K562 (cell line): ENCODE results near the gene TRMT112. TPM values are rescaled to one million over a fixed set of nuclear protein-coding genes. Genes with fewer than 3 reads are reported as not detected.

ENCODE experiments used
- ESRRA ChIP-seq: fragments of 450-650 bp; IDR thresholded peaks from 2 replicates; pipeline ENCODE4 v1.6.1; 2014; ENCODE audit warnings: low read depth, mild to moderate bottlenecking, moderate library complexity, borderline replicate concordance
- FOXJ2 ChIP-seq: fragments of 200-800 bp; sonication (Bioruptor generic); IDR thresholded peaks from 2 replicates; pipeline ENCODE4 v1.6.1; 2016; ENCODE audit warnings: missing genetic modification characterization, missing compliant biosample characterization
- GABPB2 ChIP-seq: fragments of 250-450 bp; sonication (Bioruptor Pico); conservative IDR thresholded peaks from 2 replicates; pipeline ENCODE4 v1.5.1; 2021; ENCODE audit warnings: mild to moderate bottlenecking
- HNRNPUL1 ChIP-seq: fragments of 200-400 bp; formaldehyde crosslinking; IDR thresholded peaks from 2 replicates; pipeline ENCODE4 v1.6.1; 2017; ENCODE audit warnings: low read length
- JUN ChIP-seq, 2 experiments: sonication (generic) in 1 of 2; formaldehyde crosslinking in 1 of 2; IDR thresholded peaks; 2 replicates each; pipeline versions ENCODE4 v1.6.1 to v1.8.0; 2012 to 2022; ENCODE audit warnings: borderline replicate concordance in 2 of 2, mild to moderate bottlenecking in 2 of 2, improper control_type of control experiment in 1 of 2, low read depth in 1 of 2, low read length in 1 of 2, missing genetic modification reagents in 1 of 2
- POLR2H ChIP-seq: IDR thresholded peaks from 2 replicates; pipeline ENCODE4 v1.6.1; 2016; ENCODE audit warnings: missing genetic modification characterization, low read depth, mild to moderate bottlenecking, control low read depth, missing compliant biosample characterization, moderate library complexity
- RBBP5 ChIP-seq: fragments of 200-600 bp; sonication (generic); IDR thresholded peaks from 2 replicates; pipeline ENCODE4 v1.6.1; 2012; ENCODE audit warnings: borderline replicate concordance, mild to moderate bottlenecking, low read length, control low read depth, inconsistent platforms; ENCODE audit not compliant: insufficient read depth, poor library complexity, severe bottlenecking
- RBM22 ChIP-seq: fragments of 200-400 bp; formaldehyde crosslinking; IDR thresholded peaks from 2 replicates; pipeline ENCODE4 v1.6.1; 2018; ENCODE audit warnings: low read length, low read depth; ENCODE audit not compliant: poor library complexity, severe bottlenecking
- RFX7 ChIP-seq: fragments of 250-450 bp; sonication (Bioruptor Pico); IDR thresholded peaks from 2 replicates; pipeline ENCODE4 v1.5.1; 2021; ENCODE audit warnings: mild to moderate bottlenecking
- SP1 ChIP-seq: sonication (generic); formaldehyde crosslinking; IDR thresholded peaks from 2 replicates; pipeline ENCODE4 v1.8.1; 2022; ENCODE audit warnings: mild to moderate bottlenecking, missing genetic modification reagents
- ZBTB7A ChIP-seq: IDR thresholded peaks from 2 replicates; pipeline ENCODE4 v1.6.1; 2011; ENCODE audit warnings: low read depth, mild to moderate bottlenecking, low read length, moderate library complexity, borderline replicate concordance; ENCODE audit not compliant: control insufficient read depth
- ZNF24 ChIP-seq: fragments of 450-650 bp; IDR thresholded peaks from 2 replicates; pipeline ENCODE4 v1.6.1; 2016
- ZNF507 ChIP-seq: conservative IDR thresholded peaks from 2 replicates; pipeline ENCODE4 v1.6.1; 2017; ENCODE audit warnings: missing genetic modification characterization, missing compliant biosample characterization
- polyA plus RNA-seq, 8 experiments: library from polyadenylated mRNA; depleted of rRNA in 4 of 8; stranded (reverse) in 5 of 8; unstranded in 3 of 8; fragments of >200 nt; fragmentation: Nextera tagmentation in 2 of 8; fragmentation: Illumina TruSeq in 1 of 8; extraction: Ambion mirVana in 2 of 8; extraction: Trizol in 1 of 8; gene quantifications; 2 replicates each; pipeline versions ENCODE4 v1.2.1 to v1.2.3, GENCODE V29; 2011 to 2014; ENCODE audit warnings: inconsistent platforms in 1 of 8, missing spikeins in 1 of 8
- total RNA-seq, 7 experiments: library from RNA; depleted of rRNA in 6 of 7; stranded (reverse); fragments of >200 nt in 6 of 7; fragmentation: Illumina TruSeq in 2 of 7; extraction: Trizol in 2 of 7; gene quantifications; 2 replicates each; pipeline versions ENCODE4 v1.2.1 to v1.2.3, GENCODE V29; 2011 to 2021; ENCODE audit warnings: low replicate concordance in 1 of 7
- TF ChIP-seq, protein P1 (sequence below): fragments of 450-650 bp; formaldehyde crosslinking; IDR thresholded peaks from 2 replicates; pipeline ENCODE4 v1.4.0; 2020; ENCODE audit warnings: mild to moderate bottlenecking, moderate library complexity
- TF ChIP-seq, protein P2 (sequence below): IDR thresholded peaks from 3 replicates; pipeline ENCODE4 v1.6.1; 2011; ENCODE audit warnings: borderline replicate concordance, mild to moderate bottlenecking, moderate library complexity; ENCODE audit not compliant: insufficient read length; ENCODE audit errors: extremely low read depth
- TF ChIP-seq, protein P3 (sequence below): fragments of 250-450 bp; sonication (Bioruptor Pico); IDR thresholded peaks from 2 replicates; pipeline ENCODE4 v1.8.0; 2022; ENCODE audit warnings: inconsistent platforms
- TF ChIP-seq, protein P4 (sequence below): fragments of 450-650 bp; formaldehyde crosslinking; IDR thresholded peaks from 2 replicates; pipeline ENCODE4 v1.4.0; 2020; ENCODE audit warnings: mild to moderate bottlenecking

The TRMT112 gene
- total and polyA plus RNA-seq, 9 of the 15 experiments (the other 6 are each of a cell fraction or from before 2014, with no cell fraction given), result 162 to 444 (median 300) TPM

DNA sequence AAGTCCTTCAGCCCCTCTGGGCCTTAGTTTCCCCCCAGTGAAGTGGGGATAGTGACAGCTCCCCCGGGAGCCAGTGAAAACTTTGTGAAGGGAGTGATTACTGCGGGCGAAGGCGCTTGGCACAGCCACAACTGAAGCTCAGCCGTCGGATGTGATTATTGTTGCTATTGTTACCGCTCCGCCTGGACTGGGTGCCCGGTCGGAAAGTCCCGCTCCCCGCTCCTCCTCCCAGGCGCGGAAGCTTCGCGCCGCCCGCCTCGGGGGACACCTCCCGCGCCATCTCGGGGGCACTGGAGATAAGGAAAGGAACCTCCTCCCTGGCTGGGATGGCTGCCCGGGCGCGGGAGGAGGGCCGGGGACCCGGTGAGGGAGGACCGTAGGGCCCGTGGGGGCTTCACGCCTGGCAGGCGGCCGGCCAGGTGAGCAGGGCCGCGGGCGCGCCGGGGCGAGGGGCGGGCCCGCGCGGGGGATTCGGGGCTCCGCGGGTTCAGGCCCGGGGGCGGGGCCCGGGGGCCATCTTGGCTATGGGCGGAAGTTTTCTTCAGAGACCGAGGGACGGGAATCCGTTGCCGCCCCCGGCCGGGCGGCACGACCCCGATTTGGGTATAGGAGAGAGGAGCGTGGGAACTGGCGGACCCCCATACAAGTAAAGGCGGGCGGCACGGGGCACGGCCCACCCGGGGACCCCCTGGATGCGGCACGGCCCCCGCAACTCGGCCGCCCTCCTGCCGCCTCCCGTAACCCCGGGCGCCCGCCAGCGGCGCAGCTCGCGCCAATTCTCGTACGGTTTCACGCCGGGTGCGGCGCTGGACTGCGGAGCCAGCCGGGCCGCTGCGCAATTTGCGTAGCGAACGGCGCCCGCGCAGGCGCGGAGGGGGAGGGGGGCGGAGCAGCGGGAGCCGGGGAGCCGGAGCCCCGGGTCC, 32.1 kb downstream of the TRMT112 start, which contains the start of gene GPR137 (continued):
- TF ChIP-seq SP1 (CRISPR knock-in tag) (peak; percentile 43; the same call in 1 of the 2 replicates), ZNF507 (no peak), GABPB2 (CRISPR knock-in tag) (no peak), RBM22 (no peak), RBBP5 (peak; percentile 38), RFX7 (0 out of 2 replicates have a peak, but pooled peaks have one; percentile 74), FOXJ2 (tag) (no peak), HNRNPUL1 (no peak), ZBTB7A (peak; percentile 83; the same call in 1 of the 2 replicates), JUN (IDR thresholded peaks at IDR 0.05; ENCODE audit: borderline replicate concordance, low read depth, low read length) (no peak), JUN (CRISPR knock-in tag; IDR thresholded peaks at IDR 0.05; ENCODE audit: borderline replicate concordance) (no peak), POLR2H (tag) (no peak), ESRRA (peak; percentile 84; the same call in 1 of the 2 replicates), ZNF24 (peak; percentile 100)
- TF ChIP-seq, protein P1, sequence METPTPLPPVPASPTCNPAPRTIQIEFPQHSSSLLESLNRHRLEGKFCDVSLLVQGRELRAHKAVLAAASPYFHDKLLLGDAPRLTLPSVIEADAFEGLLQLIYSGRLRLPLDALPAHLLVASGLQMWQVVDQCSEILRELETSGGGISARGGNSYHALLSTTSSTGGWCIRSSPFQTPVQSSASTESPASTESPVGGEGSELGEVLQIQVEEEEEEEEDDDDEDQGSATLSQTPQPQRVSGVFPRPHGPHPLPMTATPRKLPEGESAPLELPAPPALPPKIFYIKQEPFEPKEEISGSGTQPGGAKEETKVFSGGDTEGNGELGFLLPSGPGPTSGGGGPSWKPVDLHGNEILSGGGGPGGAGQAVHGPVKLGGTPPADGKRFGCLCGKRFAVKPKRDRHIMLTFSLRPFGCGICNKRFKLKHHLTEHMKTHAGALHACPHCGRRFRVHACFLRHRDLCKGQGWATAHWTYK (CRISPR knock-in tag), result peak; percentile 73
- TF ChIP-seq, protein P2, sequence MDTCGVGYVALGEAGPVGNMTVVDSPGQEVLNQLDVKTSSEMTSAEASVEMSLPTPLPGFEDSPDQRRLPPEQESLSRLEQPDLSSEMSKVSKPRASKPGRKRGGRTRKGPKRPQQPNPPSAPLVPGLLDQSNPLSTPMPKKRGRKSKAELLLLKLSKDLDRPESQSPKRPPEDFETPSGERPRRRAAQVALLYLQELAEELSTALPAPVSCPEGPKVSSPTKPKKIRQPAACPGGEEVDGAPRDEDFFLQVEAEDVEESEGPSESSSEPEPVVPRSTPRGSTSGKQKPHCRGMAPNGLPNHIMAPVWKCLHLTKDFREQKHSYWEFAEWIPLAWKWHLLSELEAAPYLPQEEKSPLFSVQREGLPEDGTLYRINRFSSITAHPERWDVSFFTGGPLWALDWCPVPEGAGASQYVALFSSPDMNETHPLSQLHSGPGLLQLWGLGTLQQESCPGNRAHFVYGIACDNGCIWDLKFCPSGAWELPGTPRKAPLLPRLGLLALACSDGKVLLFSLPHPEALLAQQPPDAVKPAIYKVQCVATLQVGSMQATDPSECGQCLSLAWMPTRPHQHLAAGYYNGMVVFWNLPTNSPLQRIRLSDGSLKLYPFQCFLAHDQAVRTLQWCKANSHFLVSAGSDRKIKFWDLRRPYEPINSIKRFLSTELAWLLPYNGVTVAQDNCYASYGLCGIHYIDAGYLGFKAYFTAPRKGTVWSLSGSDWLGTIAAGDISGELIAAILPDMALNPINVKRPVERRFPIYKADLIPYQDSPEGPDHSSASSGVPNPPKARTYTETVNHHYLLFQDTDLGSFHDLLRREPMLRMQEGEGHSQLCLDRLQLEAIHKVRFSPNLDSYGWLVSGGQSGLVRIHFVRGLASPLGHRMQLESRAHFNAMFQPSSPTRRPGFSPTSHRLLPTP, result no peak
- TF ChIP-seq, protein P3, sequence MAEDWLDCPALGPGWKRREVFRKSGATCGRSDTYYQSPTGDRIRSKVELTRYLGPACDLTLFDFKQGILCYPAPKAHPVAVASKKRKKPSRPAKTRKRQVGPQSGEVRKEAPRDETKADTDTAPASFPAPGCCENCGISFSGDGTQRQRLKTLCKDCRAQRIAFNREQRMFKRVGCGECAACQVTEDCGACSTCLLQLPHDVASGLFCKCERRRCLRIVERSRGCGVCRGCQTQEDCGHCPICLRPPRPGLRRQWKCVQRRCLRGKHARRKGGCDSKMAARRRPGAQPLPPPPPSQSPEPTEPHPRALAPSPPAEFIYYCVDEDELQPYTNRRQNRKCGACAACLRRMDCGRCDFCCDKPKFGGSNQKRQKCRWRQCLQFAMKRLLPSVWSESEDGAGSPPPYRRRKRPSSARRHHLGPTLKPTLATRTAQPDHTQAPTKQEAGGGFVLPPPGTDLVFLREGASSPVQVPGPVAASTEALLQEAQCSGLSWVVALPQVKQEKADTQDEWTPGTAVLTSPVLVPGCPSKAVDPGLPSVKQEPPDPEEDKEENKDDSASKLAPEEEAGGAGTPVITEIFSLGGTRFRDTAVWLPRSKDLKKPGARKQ (CRISPR knock-in tag), result no peak
- TF ChIP-seq, protein P4, sequence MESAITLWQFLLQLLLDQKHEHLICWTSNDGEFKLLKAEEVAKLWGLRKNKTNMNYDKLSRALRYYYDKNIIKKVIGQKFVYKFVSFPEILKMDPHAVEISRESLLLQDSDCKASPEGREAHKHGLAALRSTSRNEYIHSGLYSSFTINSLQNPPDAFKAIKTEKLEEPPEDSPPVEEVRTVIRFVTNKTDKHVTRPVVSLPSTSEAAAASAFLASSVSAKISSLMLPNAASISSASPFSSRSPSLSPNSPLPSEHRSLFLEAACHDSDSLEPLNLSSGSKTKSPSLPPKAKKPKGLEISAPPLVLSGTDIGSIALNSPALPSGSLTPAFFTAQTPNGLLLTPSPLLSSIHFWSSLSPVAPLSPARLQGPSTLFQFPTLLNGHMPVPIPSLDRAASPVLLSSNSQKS (CRISPR knock-in tag), result no peak
